Peyer's patch (tissue), 4 donors: Measurements from ENCODE around the gene RAB3A.

Experiments used
- POLR2A ChIP-seq, 2 donors: fragments of 450-650 bp; IDR thresholded peaks; one replicate each; pipeline ENCODE4 v1.5.1; 2017; ENCODE audit warnings: antibody characterized with exemption in 2 of 2, mild to moderate bottlenecking in 2 of 2, moderate library complexity in 2 of 2
- TF ChIP-seq, protein P1 (sequence below), 6 experiments: fragments of 450-650 bp in 4 of 6; fragments of 200-600 bp in 2 of 6; sonication (generic) in 1 of 6; IDR thresholded peaks; one replicate each; pipeline ENCODE4 v1.5.1; 2017 to 2019; ENCODE audit warnings: antibody characterized with exemption in 6 of 6, mild to moderate bottlenecking in 3 of 6, moderate library complexity in 1 of 6

GRCh38 chr19:18153556-18154134, 50.2 kb downstream of the RAB3A start:
- TF ChIP-seq, protein P1, sequence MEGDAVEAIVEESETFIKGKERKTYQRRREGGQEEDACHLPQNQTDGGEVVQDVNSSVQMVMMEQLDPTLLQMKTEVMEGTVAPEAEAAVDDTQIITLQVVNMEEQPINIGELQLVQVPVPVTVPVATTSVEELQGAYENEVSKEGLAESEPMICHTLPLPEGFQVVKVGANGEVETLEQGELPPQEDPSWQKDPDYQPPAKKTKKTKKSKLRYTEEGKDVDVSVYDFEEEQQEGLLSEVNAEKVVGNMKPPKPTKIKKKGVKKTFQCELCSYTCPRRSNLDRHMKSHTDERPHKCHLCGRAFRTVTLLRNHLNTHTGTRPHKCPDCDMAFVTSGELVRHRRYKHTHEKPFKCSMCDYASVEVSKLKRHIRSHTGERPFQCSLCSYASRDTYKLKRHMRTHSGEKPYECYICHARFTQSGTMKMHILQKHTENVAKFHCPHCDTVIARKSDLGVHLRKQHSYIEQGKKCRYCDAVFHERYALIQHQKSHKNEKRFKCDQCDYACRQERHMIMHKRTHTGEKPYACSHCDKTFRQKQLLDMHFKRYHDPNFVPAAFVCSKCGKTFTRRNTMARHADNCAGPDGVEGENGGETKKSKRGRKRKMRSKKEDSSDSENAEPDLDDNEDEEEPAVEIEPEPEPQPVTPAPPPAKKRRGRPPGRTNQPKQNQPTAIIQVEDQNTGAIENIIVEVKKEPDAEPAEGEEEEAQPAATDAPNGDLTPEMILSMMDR (IDR thresholded peaks at IDR 0.05) = no peak
- TF ChIP-seq POLR2A (IDR thresholded peaks at IDR 0.05) = no peak
